SK-N-SH (cell line): ENCODE measurements around the gene ARHGDIG.

ENCODE experiments used
- CTCF ChIP-seq: fragments of 200-600 bp; sonication (generic); IDR thresholded peaks from 2 replicates; pipeline ENCODE4 v1.6.1; 2017; ENCODE audit warnings: antibody characterized with exemption, mild to moderate bottlenecking, moderate library complexity
- EP300 ChIP-seq, 2 experiments: IDR thresholded peaks; 2 replicates each; pipeline versions ENCODE4 v1.4.0 to v1.6.1; 2012; ENCODE audit warnings: borderline replicate concordance in 1 of 2, low read depth in 1 of 2, low read length in 1 of 2
- EZH2phosphoT487 ChIP-seq: fragments of 200-600 bp; sonication (generic); IDR thresholded peaks from 2 replicates; pipeline ENCODE4 v1.6.1; 2017; ENCODE audit warnings: low read depth, mixed run types, mild to moderate bottlenecking, antibody characterized with exemption, moderate library complexity, borderline replicate concordance
- GABPA ChIP-seq: IDR thresholded peaks from 2 replicates; pipeline ENCODE4 v1.4.0; 2012; ENCODE audit warnings: low read depth, mild to moderate bottlenecking
- MAX ChIP-seq: IDR thresholded peaks from 2 replicates; pipeline ENCODE4 v1.4.0; 2012; ENCODE audit warnings: low read depth
- POLR2AphosphoS5 ChIP-seq: IDR thresholded peaks from 2 replicates; pipeline ENCODE4 v1.6.1; 2012; ENCODE audit warnings: low read depth, low read length
- RAD21 ChIP-seq: IDR thresholded peaks from 2 replicates; pipeline ENCODE4 v1.6.1; 2012; ENCODE audit warnings: mild to moderate bottlenecking, low read length
- USF1 ChIP-seq: IDR thresholded peaks from 2 replicates; pipeline ENCODE4 v1.4.0; 2012; ENCODE audit warnings: low read depth, borderline replicate concordance
- USF2 ChIP-seq: fragments of 150-350 bp; IDR thresholded peaks from 2 replicates; pipeline ENCODE4 v1.6.1; 2017; ENCODE audit warnings: antibody characterized with exemption, low read length, low read depth, borderline replicate concordance

GRCh38 chr16:287981-288920 lies 7.9 kb downstream of the ARHGDIG start:
- TF ChIP-seq USF1 (no peak), POLR2AphosphoS5 (no peak), USF2 (no peak), EP300 (IDR thresholded peaks at IDR 0.05; ENCODE audit: borderline replicate concordance in 1 of 2, low read depth in 1 of 2, low read length in 1 of 2) (no peak), EZH2phosphoT487 (no peak), MAX (no peak), CTCF (no peak), RAD21 (no peak), GABPA (no peak)
